GM21723 (cell line): ENCODE data around the gene EPX.
"Not testable (repeated sequence)": the region's sequence is repeated elsewhere in the genome, so short reads cannot be mapped to it uniquely, and the experiment has no call there.

Experiments
- ATAC-seq: cut with Tn5 transposase; IDR thresholded peaks from one replicate; pipeline ENCODE4 v1.9.1; 2021; ENCODE audit warnings: mild to moderate bottlenecking, moderate library complexity; ENCODE audit not compliant: unreplicated experiment

Gene EPX

GRCh38 chr17:58192612-58193011 is at the start of gene EPX:
EPX (plus strand) TSS chr17:58192726; CDS start chr17:58192847, 121 bp downstream.
- no peak for ATAC-seq

DNA sequence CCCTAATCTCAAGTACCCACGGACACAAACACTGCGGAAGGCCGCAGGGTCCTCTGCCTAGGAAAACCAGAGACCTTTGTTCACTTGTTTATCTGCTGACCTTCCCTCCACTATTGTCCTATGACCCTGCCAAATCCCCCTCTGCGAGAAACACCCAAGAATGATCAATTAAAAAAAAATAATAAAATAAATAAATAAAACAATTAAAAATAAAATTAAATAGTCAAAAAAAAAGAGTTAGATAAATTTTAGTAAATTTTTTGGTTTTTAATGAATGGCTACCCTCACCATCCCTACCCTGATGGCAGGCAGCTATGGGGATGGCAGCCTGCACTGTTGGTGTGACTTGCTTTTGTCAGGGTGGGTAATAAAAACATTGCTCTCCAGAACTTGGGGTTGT is 49.2 kb upstream of the EPX start:
- not testable (repeated sequence) for ATAC-seq

GRCh38 chr17:58144801-58145200 is 47.7 kb upstream of the EPX start:
- no peak for ATAC-seq

DNA sequence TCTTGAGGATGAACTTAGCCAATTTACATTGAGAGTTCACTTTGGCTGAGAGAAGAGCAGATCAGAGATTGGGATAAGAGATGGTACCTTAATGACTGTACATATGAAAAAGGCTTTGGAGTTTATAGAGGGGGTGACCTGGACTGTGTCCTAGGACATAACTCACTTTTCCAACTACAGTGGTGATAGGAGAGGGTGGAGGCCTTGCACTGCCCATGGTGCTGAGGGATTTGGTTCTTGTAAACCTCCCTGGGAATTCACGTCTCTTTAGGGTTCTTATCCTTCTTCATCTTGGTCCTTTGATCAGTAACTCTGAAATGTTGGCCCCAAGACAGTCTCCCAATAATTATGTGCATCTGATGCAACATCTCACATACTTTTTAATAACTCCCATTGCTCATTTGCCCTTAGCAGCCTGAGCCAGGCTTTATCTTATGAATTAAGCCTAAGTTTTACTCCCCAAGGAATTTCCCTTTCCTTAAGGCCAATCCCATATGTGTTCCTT is 44.5 kb upstream of the EPX start, which contains the start of gene OR4D1:
OR4D1 (plus strand) TSS at position 455 of the 505 bp plus-strand sequence. CDS start 6,770 bp downstream, outside the sequence.
- ATAC-seq = no peak

DNA sequence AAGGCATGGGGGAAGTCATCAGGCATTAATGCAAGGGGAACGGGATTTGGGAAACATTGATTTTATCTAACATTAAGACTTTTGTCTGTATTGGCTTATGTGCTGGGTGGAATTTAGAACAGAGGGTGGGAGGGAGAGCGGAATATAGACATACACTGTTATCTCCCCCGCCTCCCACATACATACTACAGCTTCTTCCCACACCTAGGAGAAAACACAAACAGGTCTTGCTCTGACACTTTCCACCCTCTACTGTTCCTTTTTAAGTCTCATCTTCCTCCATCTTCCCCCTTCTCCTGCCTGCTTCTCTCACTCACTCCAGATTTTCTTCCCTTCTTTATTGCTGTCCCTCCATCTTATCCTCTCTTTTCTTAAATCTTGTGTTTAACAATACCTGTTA is 43.9 kb upstream of the EPX start:
- ATAC-seq = no peak

- ATAC-seq = no peak
Observed at GRCh38 chr17:58150394-58150793, 42.1 kb upstream of the EPX start.

GRCh38 chr17:58153046-58153445 is 39.5 kb upstream of the EPX start:
- ATAC-seq = no peak

DNA sequence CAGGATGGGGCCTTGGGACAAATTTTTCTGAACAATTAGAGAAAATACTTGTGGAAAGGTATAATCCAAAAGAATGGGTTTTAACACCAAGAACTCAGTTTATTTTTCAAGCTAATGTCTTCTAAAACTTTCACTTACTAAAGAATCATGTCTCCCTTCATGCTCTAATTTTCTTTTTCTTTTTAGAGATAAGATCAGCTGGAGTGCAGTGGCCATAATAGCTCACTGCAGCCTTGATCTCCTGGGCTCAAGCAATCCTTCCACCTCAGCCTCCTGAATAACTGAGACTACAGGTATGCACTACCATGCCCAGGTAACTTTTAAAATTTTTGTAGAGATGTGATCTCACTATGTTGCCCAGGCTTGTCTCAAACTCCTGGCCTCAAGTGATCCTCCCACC is 38.9 kb upstream of the EPX start:
- ATAC-seq = no peak

DNA sequence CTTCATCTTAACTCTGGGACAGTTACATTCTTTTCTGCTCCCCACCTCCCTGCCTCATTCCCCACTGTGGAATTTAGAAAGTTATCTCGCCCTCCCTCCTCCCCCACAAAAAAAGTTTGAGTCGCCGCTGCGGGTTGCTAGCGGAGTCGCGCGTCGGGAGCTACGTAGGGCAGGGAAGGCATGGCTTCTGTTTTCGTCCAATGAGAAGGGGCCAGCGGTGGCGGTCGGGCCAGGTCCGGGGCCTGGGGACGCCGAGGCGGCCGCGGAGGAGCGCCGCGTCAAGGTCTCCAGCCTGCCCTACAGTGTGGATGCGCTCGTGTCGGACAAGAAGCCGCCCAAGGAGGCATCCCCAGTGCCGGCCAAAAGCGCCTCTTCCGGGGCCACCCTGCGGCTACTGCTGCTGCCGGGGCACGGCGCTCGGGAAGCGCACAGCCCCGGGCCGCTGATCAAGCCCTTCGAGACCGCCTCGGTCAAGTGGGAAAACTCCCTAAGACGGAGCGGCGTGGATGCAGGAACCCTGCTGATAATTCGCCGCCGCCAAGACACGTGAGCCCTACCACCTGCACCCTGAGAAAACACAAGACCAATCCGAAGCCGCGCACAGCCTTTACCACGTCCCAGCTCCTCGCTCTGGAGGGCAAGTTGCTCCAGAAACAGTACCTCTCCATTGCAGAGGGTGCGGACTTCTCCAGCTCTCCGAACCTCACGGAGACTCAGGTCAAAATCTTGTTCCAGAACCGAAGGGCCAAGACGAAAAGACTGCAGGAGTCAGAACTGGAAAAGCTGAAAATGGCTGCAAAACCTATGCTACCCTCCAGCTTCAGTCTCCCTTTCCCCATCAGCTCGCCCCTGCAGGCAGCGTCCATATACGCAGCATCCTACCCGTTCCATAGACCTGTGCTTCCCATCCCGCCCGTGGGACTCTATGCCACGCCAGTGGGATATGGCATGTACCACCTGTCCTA is 35.4 kb upstream of the EPX start:
- no peak for ATAC-seq

DNA sequence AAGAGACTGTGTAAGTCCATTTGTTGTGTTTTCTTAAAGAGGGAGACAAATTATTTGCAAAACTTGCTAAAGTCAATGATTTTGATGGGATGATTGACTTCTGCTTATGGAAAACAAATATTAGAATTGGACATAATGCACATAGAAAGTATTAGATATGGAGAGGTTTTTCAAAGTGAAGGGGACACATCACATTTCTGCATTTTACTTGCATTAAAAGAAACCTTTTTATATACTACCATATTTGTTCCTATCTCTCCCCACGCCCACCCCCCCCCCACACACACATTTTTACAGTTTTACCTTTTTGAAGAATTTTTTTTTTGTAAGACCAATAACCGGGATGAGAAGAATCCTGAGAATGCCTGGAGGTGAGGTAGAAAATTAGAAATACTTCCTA is 34.3 kb upstream of the EPX start:
- no peak for ATAC-seq

- ATAC-seq = no peak
Observed at GRCh38 chr17:58161566-58161965, 31.0 kb upstream of the EPX start.

GRCh38 chr17:58165981-58166380 is 26.5 kb upstream of the EPX start:
- ATAC-seq = no peak

- ATAC-seq = no peak
Observed at GRCh38 chr17:58166682-58167081, 25.8 kb upstream of the EPX start, which contains the start of gene OR4D2. OR4D2 (plus strand) TSS chr17:58166982; CDS start chr17:58169656, 2,674 bp downstream.

DNA sequence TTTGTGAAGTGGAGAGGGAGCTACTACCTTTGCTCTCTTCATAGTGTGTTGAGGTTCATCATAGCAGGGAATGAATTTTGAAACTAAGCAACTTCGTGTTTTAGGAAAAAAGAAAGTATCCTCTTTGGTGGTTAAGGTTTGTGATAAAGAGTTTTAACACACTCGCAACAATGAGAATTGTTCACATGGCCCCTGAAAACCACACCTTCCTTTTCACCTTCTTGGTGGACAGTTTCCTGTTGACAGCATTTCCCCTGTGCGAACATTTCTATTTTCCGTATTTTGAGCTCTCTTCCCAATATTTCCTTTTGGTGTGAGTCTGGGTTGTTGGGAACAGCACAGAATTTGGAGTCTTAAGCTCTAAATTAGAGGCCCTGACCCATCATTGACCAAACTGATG is 21.9 kb upstream of the EPX start:
- ATAC-seq = no peak

GRCh38 chr17:58172369-58173071 is 20.0 kb upstream of the EPX start:
- no peak for ATAC-seq

- no peak for ATAC-seq
Observed at GRCh38 chr17:58174871-58175270, 17.7 kb upstream of the EPX start.

- no peak for ATAC-seq
Observed at GRCh38 chr17:58176200-58176599, 16.3 kb upstream of the EPX start.

DNA sequence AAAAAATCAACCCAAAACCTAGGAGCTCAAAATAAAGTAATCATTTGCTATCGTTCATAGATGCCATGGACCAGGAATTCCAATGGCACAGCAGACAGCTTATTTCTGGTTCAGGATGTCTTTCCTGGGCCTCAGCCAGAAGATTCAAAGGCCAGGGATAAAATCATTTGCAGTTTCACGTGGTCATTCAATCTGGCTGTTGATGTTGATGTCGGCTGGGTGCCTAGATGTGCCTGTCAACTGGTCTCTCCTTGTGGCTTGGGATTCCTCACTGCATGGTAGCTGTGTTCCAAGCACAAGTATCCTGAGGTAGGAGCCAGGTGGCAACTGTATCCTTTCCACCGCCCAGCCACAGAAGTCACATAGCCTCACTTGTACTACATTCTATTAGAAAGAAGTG is 10.7 kb upstream of the EPX start:
- no peak for ATAC-seq

GRCh38 chr17:58183514-58183913 is 9.0 kb upstream of the EPX start:
- ATAC-seq = no peak

DNA sequence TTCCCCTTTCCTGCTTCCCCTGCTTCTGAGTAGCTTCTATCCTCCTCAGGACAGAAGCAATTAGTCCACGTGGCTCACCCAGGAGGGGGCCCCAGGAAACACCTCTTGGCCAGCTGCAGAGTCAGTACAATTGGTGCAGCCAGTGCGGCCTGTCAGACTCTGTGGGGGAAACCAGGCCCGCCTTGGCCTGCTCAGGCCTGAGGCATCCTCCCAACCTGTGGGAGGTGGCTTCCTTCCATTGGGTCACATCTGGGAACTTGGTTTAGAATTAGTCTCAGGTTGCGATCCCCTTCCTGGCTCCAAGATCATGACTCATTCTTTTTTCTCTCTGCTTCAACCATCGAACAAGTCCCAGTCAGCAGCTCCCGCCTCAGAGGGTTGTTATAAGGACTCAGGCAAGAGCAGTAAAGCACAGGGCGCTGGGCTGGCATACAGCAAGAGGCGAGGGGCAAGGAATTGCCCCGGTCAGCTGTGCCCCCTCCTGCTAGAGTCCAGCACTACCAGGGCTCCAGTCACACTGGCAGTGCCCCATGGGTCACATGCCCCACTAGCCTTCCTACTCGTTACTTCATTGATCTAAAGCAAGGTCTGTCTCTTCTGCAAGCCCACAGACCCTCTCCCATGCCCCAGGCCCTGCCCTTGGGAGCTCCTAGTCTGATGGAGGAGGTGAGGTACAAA is 8.1 kb upstream of the EPX start:
- no peak for ATAC-seq
